DMS53 treated with DMSO at 0.1 percent for 48 hours (cell line): Measurements from ENCODE around the gene NUDT1.
"Not testable (repeated sequence)": the region's sequence is repeated elsewhere in the genome, so short reads cannot be mapped to it uniquely, and the experiment has no call there.

ENCODE experiments used
- DNase-seq: peaks from one replicate; lab custom pipeline; 2025; ENCODE audit not compliant: unreplicated experiment; lab: John Stamatoyannopoulos, UW

Gene NUDT1

GRCh38 chr7:2264158-2264557 is 22.1 kb downstream of the NUDT1 start:
- no peak for DNase-seq

GRCh38 chr7:2266911-2267310 is 24.9 kb downstream of the NUDT1 start:
- no peak for DNase-seq

GRCh38 chr7:2269089-2269990 is 27.3 kb downstream of the NUDT1 start:
- not testable (repeated sequence) for DNase-seq

- DNase-seq: no peak
Measured at GRCh38 chr7:2269991-2270460, 28.0 kb downstream of the NUDT1 start.

- DNase-seq: no peak
Measured at GRCh38 chr7:2270495-2270894, 28.5 kb downstream of the NUDT1 start.

- DNase-seq: no peak
Measured at GRCh38 chr7:2271273-2272026, 29.4 kb downstream of the NUDT1 start.

- DNase-seq: no peak
Measured at GRCh38 chr7:2272031-2272430, 30.0 kb downstream of the NUDT1 start.

GRCh38 chr7:2273866-2274265 is 31.8 kb downstream of the NUDT1 start:
- DNase-seq: no peak

GRCh38 chr7:2274666-2275065 is 32.6 kb downstream of the NUDT1 start:
- no peak for DNase-seq

- no peak for DNase-seq
Measured at GRCh38 chr7:2275101-2275500, 33.1 kb downstream of the NUDT1 start.

GRCh38 chr7:2276107-2276506 is 34.1 kb downstream of the NUDT1 start:
- DNase-seq: no peak

GRCh38 chr7:2278026-2278425 is 36.0 kb downstream of the NUDT1 start:
- DNase-seq: no peak

- DNase-seq: no peak
Measured at GRCh38 chr7:2279896-2280295, 37.9 kb downstream of the NUDT1 start.

- DNase-seq: no peak
Measured at GRCh38 chr7:2280424-2280823, 38.4 kb downstream of the NUDT1 start.

GRCh38 chr7:2281541-2281940 is 39.5 kb downstream of the NUDT1 start:
- no peak for DNase-seq

- DNase-seq: no peak
Measured at GRCh38 chr7:2282185-2282751, 40.2 kb downstream of the NUDT1 start.

GRCh38 chr7:2283074-2283473 is 41.0 kb downstream of the NUDT1 start:
- no peak for DNase-seq

- no peak for DNase-seq
Measured at GRCh38 chr7:2287745-2288144, 45.7 kb downstream of the NUDT1 start.

GRCh38 chr7:2288503-2288902 is 46.5 kb downstream of the NUDT1 start:
- no peak for DNase-seq

GRCh38 chr7:2289111-2289586 is 47.1 kb downstream of the NUDT1 start:
- DNase-seq: no peak

- no peak for DNase-seq
Measured at GRCh38 chr7:2289621-2290020, 47.6 kb downstream of the NUDT1 start.

GRCh38 chr7:2290877-2291276 is 48.9 kb downstream of the NUDT1 start:
- DNase-seq: no peak
